HG02852 (cell line): Measurements from ENCODE around the gene NEDD8.
"Not testable (repeated sequence)": the region's sequence is repeated elsewhere in the genome, so short reads cannot be mapped to it uniquely, and the experiment has no call there.

Source experiments
- ATAC-seq: cut with Tn5 transposase; IDR thresholded peaks from one replicate; pipeline ENCODE4 v1.9.1; 2021; ENCODE audit warnings: mild to moderate bottlenecking, moderate library complexity; ENCODE audit not compliant: unreplicated experiment

Gene NEDD8

GRCh38 chr14:24249230-24250021 is 17.3 kb upstream of the NEDD8 start:
- ATAC-seq = no peak

GRCh38 chr14:24247422-24247821 is 15.3 kb upstream of the NEDD8 start:
- ATAC-seq = no peak

- no peak for ATAC-seq
Observed at GRCh38 chr14:24246765-24247212, 14.6 kb upstream of the NEDD8 start.

GRCh38 chr14:24245350-24245749 is 13.2 kb upstream of the NEDD8 start:
- not testable (repeated sequence) for ATAC-seq

- ATAC-seq = no peak
Observed at GRCh38 chr14:24243336-24243836, 11.2 kb upstream of the NEDD8 start.

- peak; percentile 84 for ATAC-seq
Observed at GRCh38 chr14:24241829-24242443, 9.8 kb upstream of the NEDD8 start.

GRCh38 chr14:24240110-24240918 is 8.1 kb upstream of the NEDD8 start:
- no peak for ATAC-seq

- ATAC-seq = no peak
Observed at GRCh38 chr14:24238527-24239037, 6.4 kb upstream of the NEDD8 start.

GRCh38 chr14:24238123-24238522 is 6.0 kb upstream of the NEDD8 start:
- ATAC-seq = no peak

GRCh38 chr14:24237463-24237955 is 5.3 kb upstream of the NEDD8 start:
- no peak for ATAC-seq

GRCh38 chr14:24236689-24237462 is 4.7 kb upstream of the NEDD8 start:
- no peak for ATAC-seq

- no peak for ATAC-seq
Observed at GRCh38 chr14:24235804-24236688, 3.9 kb upstream of the NEDD8 start.

- ATAC-seq = no peak
Observed at GRCh38 chr14:24234095-24235005, 2.2 kb upstream of the NEDD8 start.

- no peak for ATAC-seq
Observed at GRCh38 chr14:24233538-24233866, 1.3 kb upstream of the NEDD8 start.

GRCh38 chr14:24232645-24233537 is 724 bp upstream of the NEDD8 start, which contains the start of gene GMPR2:
Gene GMPR2, plus strand, starts transcription at chr14:24232929. Its CDS starts 325 bp downstream, at chr14:24233254.
- ATAC-seq = peak; percentile 60

GRCh38 chr14:24231263-24232120 is 675 bp downstream of the NEDD8 start:
- peak; percentile 3 for ATAC-seq
